GM12892 (cell line): ENCODE measurements around the gene FCRLB.

Experiments used
- DNase-seq: peaks from one replicate; pipeline ENCODE4 v3.0.0; 2011; ENCODE audit not compliant: insufficient read length
- FAIRE-seq: peaks from 2 replicates; lab custom pipeline; 2011; peaks lifted over from hg19 to GRCh38; lab: Jason Lieb, UNC
- POLR2A ChIP-seq: IDR thresholded peaks from 2 replicates; pipeline ENCODE4 v1.6.1; 2011; ENCODE audit warnings: low read depth, low read length, control low read depth
- POLR2AphosphoS5 ChIP-seq: IDR thresholded peaks from 2 replicates; pipeline ENCODE4 v1.6.1; 2011; ENCODE audit warnings: low read depth, low read length, control low read depth
- TAF1 ChIP-seq: IDR thresholded peaks from 2 replicates; pipeline ENCODE4 v1.6.1; 2011; ENCODE audit warnings: low read depth, mild to moderate bottlenecking, control low read depth, low read length, borderline replicate concordance

FCRLB gene

DNA sequence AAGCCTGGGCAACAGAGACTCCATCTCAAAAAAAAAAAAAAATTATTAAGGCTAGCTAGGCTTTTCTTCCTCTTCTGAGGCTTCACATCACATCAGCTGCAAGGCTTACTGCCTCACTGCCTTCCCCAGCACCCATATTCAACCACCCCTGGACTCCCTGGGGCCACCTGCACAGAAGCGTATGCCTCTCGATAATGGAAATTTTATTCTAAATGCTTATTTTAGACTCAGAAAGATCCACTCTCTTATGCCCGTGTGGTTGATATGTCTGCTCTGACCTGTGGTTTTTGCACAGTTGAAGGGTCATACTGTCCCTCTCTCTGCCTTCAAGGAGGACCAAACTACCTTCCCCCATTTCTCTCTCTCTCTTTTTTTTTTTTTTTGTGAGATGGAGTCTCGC is 15.8 kb upstream of the FCRLB start:
- peak; percentile 89 for FAIRE-seq
- TF ChIP-seq POLR2AphosphoS5, result no peak
- no peak for TF ChIP-seq POLR2A
- TF ChIP-seq TAF1, result no peak
- DNase-seq, result no peak

DNA sequence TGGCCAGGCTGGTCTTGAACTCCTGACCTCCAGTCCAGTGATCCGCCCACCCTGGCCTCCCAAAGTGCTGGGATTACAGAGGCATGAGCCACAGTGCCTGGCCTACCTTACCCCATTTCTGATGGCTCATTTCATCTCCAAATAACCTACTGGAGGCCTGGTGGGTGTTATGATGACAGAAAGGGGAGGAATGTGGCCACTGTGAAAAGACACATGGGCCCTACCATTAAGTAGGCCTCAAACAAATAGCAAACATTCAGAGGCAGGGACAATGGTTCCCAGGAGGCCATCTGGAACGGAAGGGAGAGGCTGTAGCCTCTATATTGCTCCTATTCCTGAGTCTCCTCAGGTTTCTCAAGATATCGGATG is 15.2 kb upstream of the FCRLB start:
- DNase-seq, result no peak
- TF ChIP-seq POLR2A (no peak), TAF1 (no peak), POLR2AphosphoS5 (no peak)
- peak; percentile 58 for FAIRE-seq

DNA sequence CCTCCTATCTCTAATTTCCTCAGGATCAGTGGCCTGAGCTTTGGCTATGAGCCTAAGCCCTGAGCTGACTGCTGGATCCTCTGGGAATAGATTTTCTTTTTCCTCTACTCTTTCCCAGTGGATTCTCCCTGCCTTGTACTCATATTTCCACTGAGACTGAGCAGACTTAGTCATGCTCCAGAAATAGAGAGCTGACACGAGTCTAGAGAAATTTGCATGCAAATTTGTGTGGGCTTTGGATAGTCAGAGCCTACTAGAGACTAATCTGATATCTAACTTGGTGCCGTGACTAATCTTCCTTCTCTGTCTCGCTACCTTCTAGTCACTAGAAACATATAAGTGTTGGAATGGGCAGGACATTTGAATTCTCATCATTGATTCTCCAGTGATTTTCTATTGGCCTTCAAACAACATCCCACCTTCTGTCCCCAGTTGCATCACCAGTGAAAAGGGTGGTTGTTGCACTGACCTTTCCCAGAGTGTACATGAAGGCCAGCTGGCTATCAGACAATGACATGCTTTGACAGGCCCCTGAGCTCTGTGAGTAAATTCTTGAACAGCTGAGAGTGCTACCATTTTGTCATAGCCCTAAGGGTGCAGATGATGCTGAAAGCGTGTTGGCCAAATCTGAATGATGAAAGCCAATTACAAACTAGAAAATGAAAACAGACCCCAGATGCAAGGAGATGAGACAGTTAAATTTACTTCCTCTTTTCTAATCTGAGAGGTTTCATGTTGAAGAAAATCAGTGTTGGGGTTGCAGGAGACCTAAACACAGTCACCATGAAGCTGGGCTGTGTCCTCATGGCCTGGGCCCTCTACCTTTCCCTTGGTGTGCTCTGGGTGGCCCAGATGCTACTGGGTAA is 14.6 kb upstream of the FCRLB start, which contains the start of gene FCRLA:
FCRLA (plus strand) TSS at position 748 of the 866 bp plus-strand sequence; CDS start at position 784, 36 bp downstream.
- TF ChIP-seq POLR2AphosphoS5 (peak; percentile 93), TAF1 (peak; percentile 80; the same call in 1 of the 2 replicates), POLR2A (peak; percentile 96)
- peak; percentile 98 for FAIRE-seq
- peak; percentile 23 for DNase-seq

DNA sequence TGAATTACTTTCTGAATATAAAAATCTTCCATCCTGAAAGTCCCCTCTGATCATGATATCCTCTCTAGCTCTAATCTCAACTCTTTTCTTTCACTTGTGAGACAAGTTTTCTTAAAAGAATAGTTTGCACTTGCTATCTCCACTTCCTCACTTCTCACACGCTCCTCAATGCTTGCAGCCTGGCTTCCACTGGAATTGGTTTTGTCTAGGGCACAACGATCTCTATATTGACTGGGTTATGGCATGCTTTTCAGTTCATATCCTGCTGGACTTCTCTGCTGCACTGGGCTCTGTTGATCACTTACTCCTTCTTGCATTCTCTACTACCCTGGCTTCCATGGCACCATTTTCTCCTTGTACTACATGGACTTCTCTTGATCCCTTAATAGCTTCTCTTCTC is 13.8 kb upstream of the FCRLB start:
- no peak for FAIRE-seq
- TF ChIP-seq TAF1, result no peak
- TF ChIP-seq POLR2A, result no peak
- TF ChIP-seq POLR2AphosphoS5, result no peak
- DNase-seq, result no peak

DNA sequence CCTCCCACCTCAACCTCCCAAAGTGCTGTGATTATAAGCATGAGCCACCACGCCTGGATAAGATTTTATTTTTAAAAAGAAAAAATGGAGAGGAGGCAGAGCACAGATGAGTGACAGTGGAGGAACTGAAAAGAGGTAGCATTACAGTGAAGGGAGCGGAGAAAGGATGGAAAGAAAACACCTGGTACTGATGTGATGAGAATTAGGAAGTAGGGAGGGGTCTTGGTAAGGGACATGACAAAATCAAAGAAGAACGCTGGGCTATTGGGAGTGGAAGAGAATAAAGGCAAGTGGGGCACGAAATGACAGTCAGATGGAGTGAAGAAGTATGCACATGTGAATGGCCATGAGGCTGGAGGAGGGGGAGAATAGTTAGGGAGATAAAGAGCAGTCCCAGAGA is 12.0 kb upstream of the FCRLB start:
- DNase-seq (no peak), FAIRE-seq (peak; percentile 87)
- TF ChIP-seq TAF1 (no peak), POLR2AphosphoS5 (no peak), POLR2A (no peak)

DNA sequence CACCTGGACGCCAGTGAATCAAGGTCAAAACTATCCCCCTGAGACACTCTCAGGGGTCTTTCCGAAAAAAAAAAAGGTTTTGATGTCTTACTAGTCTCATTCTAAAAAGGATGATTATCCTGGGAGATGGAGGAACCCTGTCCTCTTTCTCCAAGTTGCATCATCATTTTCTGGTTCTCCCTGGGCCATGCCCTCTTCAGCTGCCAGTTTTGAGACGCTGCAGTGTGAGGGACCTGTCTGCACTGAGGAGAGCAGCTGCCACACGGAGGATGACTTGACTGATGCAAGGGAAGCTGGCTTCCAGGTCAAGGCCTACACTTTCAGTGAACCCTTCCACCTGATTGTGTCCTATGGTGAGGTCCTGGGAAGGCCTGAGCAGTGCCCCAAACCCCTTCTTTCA is 10.8 kb upstream of the FCRLB start:
- FAIRE-seq (no peak), DNase-seq (no peak)
- TF ChIP-seq POLR2A, result no peak
- no peak for TF ChIP-seq TAF1
- TF ChIP-seq POLR2AphosphoS5, result no peak

DNA sequence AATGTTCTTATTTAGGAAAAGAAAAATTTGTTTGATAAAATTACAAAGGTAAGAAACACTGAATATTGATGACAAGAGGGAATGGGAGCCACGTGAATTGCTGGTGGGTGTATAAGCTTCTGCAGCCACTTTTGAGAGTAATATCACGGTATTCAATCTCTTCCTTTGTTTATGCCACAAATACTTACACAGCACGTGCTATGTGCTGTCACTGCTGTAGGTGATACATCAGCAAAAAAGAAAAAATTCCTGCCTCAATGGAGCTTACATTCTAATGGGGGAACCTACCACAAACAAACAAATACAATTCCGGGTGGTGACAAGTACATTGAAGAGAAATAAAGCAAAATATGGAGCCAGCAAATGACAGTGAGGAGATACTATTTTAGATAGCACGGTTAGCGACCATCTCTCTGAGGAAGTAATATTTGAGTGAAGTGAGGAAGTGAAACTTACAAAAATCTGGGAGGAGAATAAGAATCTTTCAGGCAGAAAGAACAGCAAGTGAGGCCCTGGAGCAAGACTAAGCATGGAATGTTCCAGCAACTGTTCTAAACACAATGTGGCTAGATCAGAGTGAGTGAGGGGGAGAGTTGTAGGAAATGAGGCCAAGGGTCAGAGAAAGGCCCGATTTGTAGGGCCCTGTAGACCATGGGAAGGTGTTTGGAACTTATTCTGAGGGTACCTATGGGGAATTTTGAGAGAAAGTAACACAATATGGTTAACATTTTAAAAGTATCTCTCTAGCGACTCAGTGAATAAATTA is 2.6 kb upstream of the FCRLB start:
- FAIRE-seq (peak; percentile 56), DNase-seq (no peak)
- TF ChIP-seq POLR2A, result no peak
- TF ChIP-seq POLR2AphosphoS5, result no peak
- no peak for TF ChIP-seq TAF1

DNA sequence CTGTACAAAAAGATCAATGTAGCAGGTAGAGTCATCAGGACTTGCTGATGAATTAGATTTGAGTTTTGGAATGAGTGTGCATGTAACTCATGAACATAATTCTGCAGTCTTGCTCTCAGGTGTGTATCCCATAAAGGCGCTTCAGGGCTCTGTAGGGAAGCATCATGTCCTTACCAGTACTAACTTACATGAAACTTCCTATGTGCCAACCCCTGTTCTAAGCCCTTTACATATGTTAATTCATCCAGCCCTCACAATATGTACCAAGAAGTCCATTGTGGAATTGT is 2.1 kb upstream of the FCRLB start:
- TF ChIP-seq POLR2A (no peak), TAF1 (no peak)
- DNase-seq, result no peak
- peak; percentile 50 for FAIRE-seq

DNA sequence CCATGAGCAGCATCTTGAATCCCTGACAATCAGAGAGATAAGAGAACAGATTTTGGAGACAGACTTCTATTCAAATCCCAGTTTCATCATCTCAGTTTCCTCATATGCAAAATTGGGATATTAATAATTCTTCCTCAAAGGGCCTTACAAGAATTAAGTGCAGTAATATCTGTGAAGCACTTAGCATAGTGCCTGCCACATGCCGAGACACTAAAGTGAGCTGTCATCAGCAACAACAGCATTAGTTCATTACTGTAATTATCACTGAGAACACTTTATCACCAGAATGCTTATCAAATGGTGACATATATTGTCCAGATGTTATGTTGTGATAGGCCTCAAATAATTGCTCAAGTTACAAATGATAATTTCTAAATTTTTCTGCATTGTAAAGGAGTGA is 922 bp upstream of the FCRLB start:
- no peak for FAIRE-seq
- no peak for DNase-seq
- TF ChIP-seq POLR2A (no peak), TAF1 (no peak), POLR2AphosphoS5 (no peak)

DNA sequence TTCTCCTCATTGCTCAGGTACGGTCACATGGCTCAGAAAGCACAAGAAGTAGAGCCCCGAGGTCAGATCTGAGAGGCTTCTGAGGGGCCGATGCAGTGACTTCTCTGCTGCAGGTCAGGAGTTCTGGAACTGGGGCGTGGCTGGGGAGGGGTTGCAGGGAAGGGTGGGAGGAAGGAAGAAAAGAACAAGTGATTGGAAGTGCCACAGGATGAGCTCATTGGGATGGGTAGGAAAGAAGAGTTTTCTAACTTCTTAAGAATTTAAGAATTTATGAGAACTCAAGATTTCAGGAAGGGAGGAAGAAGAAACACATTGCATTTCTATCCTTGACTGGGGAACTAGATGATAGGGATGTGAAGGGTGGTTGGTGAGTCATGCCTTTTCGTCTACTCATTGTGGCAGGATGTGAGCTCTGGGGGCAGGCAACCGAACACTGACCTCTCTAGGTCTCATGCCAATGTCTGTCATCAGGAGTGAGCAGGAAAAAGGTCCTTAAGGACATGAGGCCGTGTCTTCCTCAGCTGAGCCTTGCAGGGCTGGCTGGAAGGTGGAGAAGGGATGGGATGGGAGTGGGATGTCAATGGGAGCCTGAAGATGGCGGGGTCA is 497 bp downstream of the FCRLB start:
- TF ChIP-seq POLR2AphosphoS5 (no peak), POLR2A (no peak), TAF1 (no peak)
- no peak for DNase-seq
- FAIRE-seq, result no peak

DNA sequence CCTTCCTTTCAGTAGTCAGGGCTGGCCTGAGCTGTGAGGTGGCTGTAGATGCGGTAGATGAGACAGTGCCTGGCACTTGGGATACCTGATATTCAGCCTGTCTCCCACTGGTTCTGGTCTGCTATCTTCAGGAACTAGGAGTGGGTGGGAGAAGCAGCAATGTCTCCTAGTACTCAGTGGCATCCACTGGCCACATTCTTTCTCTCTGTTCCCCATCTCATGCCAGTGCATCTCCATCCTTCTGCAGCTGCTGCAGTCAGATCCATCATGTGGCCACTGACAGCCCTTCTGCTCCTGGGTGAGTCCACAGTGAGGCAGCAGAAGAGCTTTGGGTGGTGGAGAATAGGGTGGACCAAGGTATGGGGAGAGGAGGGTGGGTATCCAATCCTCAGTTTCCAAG is 1.1 kb downstream of the FCRLB start:
- no peak for TF ChIP-seq POLR2AphosphoS5
- no peak for TF ChIP-seq TAF1
- TF ChIP-seq POLR2A, result no peak
- FAIRE-seq (no peak), DNase-seq (no peak)
